ENCODE results near the gene TNFRSF25.

DNA sequence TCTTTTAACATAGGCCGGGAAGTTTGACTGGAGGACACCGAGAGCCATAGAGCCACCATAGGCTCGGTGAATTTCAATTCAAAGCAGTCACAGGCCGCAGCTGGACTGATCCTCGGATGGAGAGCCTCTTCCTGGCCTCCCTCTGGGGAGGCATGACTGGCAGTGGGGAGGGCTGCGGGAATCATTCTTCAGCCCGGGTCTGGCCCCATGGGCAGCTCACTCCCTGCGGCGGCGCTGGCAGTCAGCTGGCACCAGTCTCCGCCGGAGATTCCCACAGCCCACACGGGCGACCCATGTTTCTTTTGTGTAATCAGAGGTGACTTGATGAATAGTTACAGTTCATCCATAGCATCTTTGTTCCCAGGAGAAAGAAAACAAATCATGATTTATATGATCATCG, 30.8 kb downstream of the TNFRSF25 start:
- TF ChIP-seq POLR2A (IDR thresholded peaks at IDR 0.05; ENCODE audit: low read depth, low read length) = no peak
- TF ChIP-seq POLR2AphosphoS5 (IDR thresholded peaks at IDR 0.05; ENCODE audit: low read depth, low read length) = no peak
- TF ChIP-seq TAF1 (IDR thresholded peaks at IDR 0.05; ENCODE audit: borderline replicate concordance, low read depth, low read length) = no peak
